ENCODE data around the gene PLTP. TPM values are rescaled to one million over a fixed set of nuclear protein-coding genes. Genes with fewer than 3 reads are reported as not detected.

PLTP gene
- total RNA-seq, 4 donors from 2014 or later, result 45.6 to 456 (median 177) TPM

- H3K4me3 ChIP-seq, result no peak overlapping the region
- H3K27ac ChIP-seq, result no peak overlapping the region
- no peaks in the 10 kb centered on the region for H3K27me3 ChIP-seq
- TF ChIP-seq EP300 (IDR thresholded peaks at IDR 0.05) (no peak), POLR2A (IDR thresholded peaks at IDR 0.05) (no peak), POLR2AphosphoS5 (IDR thresholded peaks at IDR 0.05) (no peak), CTCF (IDR thresholded peaks at IDR 0.05) (no peak)
- peaks cover 0 to 52% (median 34%) of the 10 kb centered on the region in 3 donors for H3K4me1 ChIP-seq
- no peaks in the 10 kb centered on the region for H3K9me3 ChIP-seq
- no peaks in the 10 kb centered on the region for H3K36me3 ChIP-seq
- no peak for ATAC-seq
- WGBS, 2 donors (ENCODE audit: low coverage in 1 of 2), result 77 to 89% methylated on average over 8 to 9 of the region's 11 CpGs
Measured at GRCh38 chr20:45921337-45922189, 9.6 kb upstream of the PLTP start.

GRCh38 chr20:45920462-45921336, 8.7 kb upstream of the PLTP start:
- H3K9me3 ChIP-seq, result no peaks in the 10 kb centered on the region
- no peak overlapping the region for H3K4me3 ChIP-seq
- H3K4me1 ChIP-seq, result peaks cover 0 to 52% (median 34%) of the 10 kb centered on the region in 3 donors
- no peak for TF ChIP-seq EP300 (IDR thresholded peaks at IDR 0.05)
- no peak for TF ChIP-seq POLR2AphosphoS5 (IDR thresholded peaks at IDR 0.05)
- TF ChIP-seq POLR2A (IDR thresholded peaks at IDR 0.05), result no peak
- TF ChIP-seq CTCF (IDR thresholded peaks at IDR 0.05), result no peak
- WGBS, 2 donors (ENCODE audit: low coverage in 1 of 2), result 66 to 87% methylated on average over 4 to 6 of the region's 9 CpGs
- H3K27ac ChIP-seq, result peak overlapping the region in 3 of 4 donors; percentile 66 to 77 (median 70)
- no peaks in the 10 kb centered on the region for H3K27me3 ChIP-seq
- H3K36me3 ChIP-seq, result no peaks in the 10 kb centered on the region
- no peak for ATAC-seq

GRCh38 chr20:45919542-45920399, 7.8 kb upstream of the PLTP start:
- TF ChIP-seq POLR2AphosphoS5 (IDR thresholded peaks at IDR 0.05) (no peak), EP300 (IDR thresholded peaks at IDR 0.05) (no peak), CTCF (IDR thresholded peaks at IDR 0.05) (no peak), POLR2A (IDR thresholded peaks at IDR 0.05) (no peak)
- WGBS, 2 donors (ENCODE audit: low coverage in 1 of 2), result 27 to 31% methylated on average over 6 to 7 of the region's 11 CpGs
- Histone ChIP-seq H3K4me3 (no peak overlapping the region), H3K27me3 (peaks cover 3% of the 10 kb centered on the region), H3K27ac (peak overlapping the region; percentile 15 to 77 (median 68)), H3K36me3 (no peaks in the 10 kb centered on the region), H3K9me3 (no peaks in the 10 kb centered on the region), H3K4me1 (peaks cover 0 to 48% (median 31%) of the 10 kb centered on the region in 3 donors)
- peak; percentile 64 for ATAC-seq

- no peaks in the 10 kb centered on the region for H3K36me3 ChIP-seq
- ATAC-seq, result peak; percentile 26
- no peak overlapping the region for H3K4me3 ChIP-seq
- WGBS, 2 donors (ENCODE audit: low coverage in 1 of 2), result 91 to 100% methylated on average over 2 to 11 of the region's 12 CpGs
- peak overlapping the region in 3 of 4 donors; percentile 66 to 77 (median 70) for H3K27ac ChIP-seq
- TF ChIP-seq CTCF (IDR thresholded peaks at IDR 0.05), result no peak
- no peak for TF ChIP-seq EP300 (IDR thresholded peaks at IDR 0.05)
- TF ChIP-seq POLR2AphosphoS5 (IDR thresholded peaks at IDR 0.05), result peak; percentile 14
- no peak for TF ChIP-seq POLR2A (IDR thresholded peaks at IDR 0.05)
- H3K4me1 ChIP-seq, result peaks cover 0 to 40% (median 24%) of the 10 kb centered on the region in 3 donors
- no peaks in the 10 kb centered on the region for H3K9me3 ChIP-seq
- peaks cover 3% of the 10 kb centered on the region for H3K27me3 ChIP-seq
Measured at GRCh38 chr20:45918779-45919537, 7.0 kb upstream of the PLTP start.

Measured in gastroesophageal sphincter (tissue), 4 donors.